Dedifferentiated amniotic fluid mesenchymal stem cell (primary cell): Measurements from ENCODE around the gene VSX2.

Experiments used
- DNase-seq: peaks from one replicate; pipeline ENCODE4 v3.0.0-alpha.2; 2016; ENCODE audit errors: extremely low spot score

Gene VSX2

GRCh38 chr14:74259513-74259912 lies 20.3 kb downstream of the VSX2 start:
- no peak for DNase-seq

GRCh38 chr14:74260525-74261233 lies 21.4 kb downstream of the VSX2 start:
- DNase-seq = no peak

- no peak for DNase-seq
These were observed 22.0 kb downstream of the VSX2 start for GRCh38 chr14:74261288-74261687.

GRCh38 chr14:74262076-74262475 lies 22.8 kb downstream of the VSX2 start:
- DNase-seq = no peak

- no peak for DNase-seq
These were observed 23.9 kb downstream of the VSX2 start for GRCh38 chr14:74263181-74263580.

GRCh38 chr14:74263921-74264320 lies 24.7 kb downstream of the VSX2 start:
- no peak for DNase-seq

- no peak for DNase-seq
These were observed 26.2 kb downstream of the VSX2 start for GRCh38 chr14:74265301-74265965.

GRCh38 chr14:74267588-74267987 lies 28.3 kb downstream of the VSX2 start:
- no peak for DNase-seq

GRCh38 chr14:74270382-74271177 lies 31.3 kb downstream of the VSX2 start:
- peak; percentile 34 for DNase-seq

GRCh38 chr14:74271365-74271764 lies 32.1 kb downstream of the VSX2 start:
- DNase-seq = no peak

GRCh38 chr14:74275241-74275841 lies 36.1 kb downstream of the VSX2 start:
- peak; percentile 71 for DNase-seq

GRCh38 chr14:74278080-74278479 lies 38.8 kb downstream of the VSX2 start:
- DNase-seq = no peak

- DNase-seq = no peak
These were observed 41.8 kb downstream of the VSX2 start for GRCh38 chr14:74281069-74281468.

- no peak for DNase-seq
These were observed 47.5 kb downstream of the VSX2 start for GRCh38 chr14:74286736-74287135.

GRCh38 chr14:74289801-74290200 lies 50.6 kb downstream of the VSX2 start:
- no peak for DNase-seq

- no peak for DNase-seq
These were observed 51.2 kb downstream of the VSX2 start for GRCh38 chr14:74290415-74290814.

- no peak for DNase-seq
These were observed 52.8 kb downstream of the VSX2 start for GRCh38 chr14:74292061-74292460.

GRCh38 chr14:74293606-74294005 lies 54.4 kb downstream of the VSX2 start:
- DNase-seq = no peak

GRCh38 chr14:74296037-74296467 lies 56.8 kb downstream of the VSX2 start:
- no peak for DNase-seq

GRCh38 chr14:74297986-74298385 lies 58.7 kb downstream of the VSX2 start:
- DNase-seq = no peak

- DNase-seq = no peak
These were observed 59.9 kb downstream of the VSX2 start for GRCh38 chr14:74299061-74299545.

GRCh38 chr14:74301594-74302151 lies 62.4 kb downstream of the VSX2 start:
- DNase-seq = no peak
